SK-MEL-5 (cell line): Measurements from ENCODE around the gene PMS1. TPM values are rescaled to one million over a fixed set of nuclear protein-coding genes. Genes with fewer than 3 reads are reported as not detected.
A peak's percentile ranks its signal among the peaks of the same experiment; 100 is the strongest.
"Not testable (repeated sequence)": the region's sequence is repeated elsewhere in the genome, so short reads cannot be mapped to it uniquely, and the experiment has no call there.

ENCODE experiments used
- DNase-seq: peaks from one replicate; pipeline ENCODE4 v3.0.0-alpha.2; 2016; ENCODE audit warnings: low read depth, low spot score
- in situ Hi-C: cut with HindIII; loops from 2 replicates; pipeline ENCODE4 v1.10.0; 2016; ENCODE audit warnings: low sequenced_read_pairs, high pct_unique_total_duplicates, low pct_unique_long_range_greater_than_20kb
- polyA plus RNA-seq, 2 experiments: library from polyadenylated mRNA; depleted of rRNA; stranded (reverse); fragments of >200 nt; gene quantifications; 2 replicates each; pipeline ENCODE4 v1.2.3, GENCODE V29; 2015
- total RNA-seq: library from RNA; depleted of rRNA; stranded (reverse); fragments of >200 nt; shearing (Covaris generic); gene quantifications from 2 replicates; pipeline ENCODE4 v1.2.3, GENCODE V29; 2014; rRNA removed

PMS1 gene
- 13.6 and 15.9 TPM in 2 replicates for total RNA-seq
- polyA plus RNA-seq (2015; cell fraction: cytosol; rRNA removed), result 7.9 and 11.0 TPM in 2 replicates
- polyA plus RNA-seq (2015; cell fraction: nucleus; rRNA removed), result 32.8 and 36.4 TPM in 2 replicates

DNA sequence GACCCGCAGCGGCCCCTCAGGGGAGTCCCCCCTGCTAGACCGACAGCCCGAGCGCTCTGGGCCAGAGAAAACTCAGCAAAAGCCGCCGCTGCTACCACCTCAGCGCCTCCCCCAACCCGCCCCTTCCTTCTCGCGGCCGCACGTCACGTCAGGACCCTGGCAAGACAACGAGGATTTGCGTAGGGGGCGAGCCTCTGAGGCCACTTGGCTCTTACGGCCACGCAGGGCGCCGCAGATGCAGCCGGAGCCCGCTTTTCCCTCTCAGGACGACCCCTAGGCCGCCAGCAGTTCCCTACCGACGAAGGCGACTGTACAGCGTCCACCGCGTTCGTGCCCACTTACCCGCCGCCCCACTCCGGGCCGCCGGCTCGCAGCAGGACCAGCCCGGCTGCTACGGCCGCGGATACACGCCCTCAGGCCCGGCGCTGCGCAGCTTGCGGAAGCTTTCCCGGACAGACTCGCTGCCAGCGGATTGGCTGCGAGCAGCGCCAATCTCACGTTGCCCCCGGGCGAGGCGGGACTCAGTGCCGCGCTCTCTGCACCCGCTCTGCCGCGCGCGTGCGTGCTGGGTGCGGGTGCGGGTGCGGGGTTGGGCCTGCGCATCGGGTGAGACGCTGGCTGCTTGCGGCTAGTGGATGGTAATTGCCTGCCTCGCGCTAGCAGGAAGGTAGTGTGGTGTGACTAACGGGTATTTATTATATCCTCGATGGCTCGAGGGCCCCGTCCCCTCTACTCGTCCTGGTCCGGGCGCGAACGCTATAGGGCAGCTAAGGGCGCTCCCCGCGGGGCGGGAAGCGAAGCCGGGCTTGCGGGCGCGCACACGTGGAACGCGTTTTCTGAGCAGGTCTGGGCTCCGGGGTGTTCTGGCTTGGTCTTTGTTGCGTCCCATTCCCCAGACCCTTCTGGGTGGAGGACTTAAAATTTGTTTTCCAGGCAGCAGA is at the start of gene PMS1, which contains the start of gene ORMDL1:
PMS1 (plus strand) TSS at position 524 of the 941 bp plus-strand sequence. CDS start 7,360 bp downstream, outside the sequence.
ORMDL1 (minus strand) TSS at position 413 of the 941 bp plus-strand sequence. CDS start 1,744 bp downstream, outside the sequence.
- in situ Hi-C loops, result no loop called here
- DNase-seq, result peak; percentile 93

DNA sequence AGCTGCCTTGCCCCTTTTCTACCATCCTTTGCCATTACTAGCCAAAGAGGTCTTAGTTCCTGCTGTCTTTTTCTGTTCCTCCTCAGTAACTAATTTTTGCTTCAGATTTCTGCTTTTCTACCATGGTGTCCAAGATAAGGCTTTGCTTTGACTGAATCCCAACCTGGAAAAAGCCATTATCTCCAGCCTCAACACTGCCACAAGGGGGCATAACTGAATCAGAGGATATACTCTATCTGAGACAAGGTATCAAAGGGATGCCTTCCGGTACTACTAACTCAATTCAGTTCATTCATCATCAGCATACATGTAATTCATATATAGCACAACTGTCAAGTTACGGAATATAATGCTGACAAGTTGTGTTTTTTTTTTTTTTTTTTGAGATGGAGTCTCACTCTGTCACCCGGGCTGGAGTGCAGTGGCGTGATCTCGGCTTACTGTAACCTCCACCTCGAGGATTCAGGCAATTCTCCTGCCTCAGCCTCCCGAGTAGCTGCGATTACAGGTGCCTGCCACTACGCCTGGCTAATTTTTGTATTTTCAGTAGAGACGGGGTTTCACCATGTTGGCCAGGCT is 33.1 kb upstream of the PMS1 start:
- in situ Hi-C loops, result no loop called here

DNA sequence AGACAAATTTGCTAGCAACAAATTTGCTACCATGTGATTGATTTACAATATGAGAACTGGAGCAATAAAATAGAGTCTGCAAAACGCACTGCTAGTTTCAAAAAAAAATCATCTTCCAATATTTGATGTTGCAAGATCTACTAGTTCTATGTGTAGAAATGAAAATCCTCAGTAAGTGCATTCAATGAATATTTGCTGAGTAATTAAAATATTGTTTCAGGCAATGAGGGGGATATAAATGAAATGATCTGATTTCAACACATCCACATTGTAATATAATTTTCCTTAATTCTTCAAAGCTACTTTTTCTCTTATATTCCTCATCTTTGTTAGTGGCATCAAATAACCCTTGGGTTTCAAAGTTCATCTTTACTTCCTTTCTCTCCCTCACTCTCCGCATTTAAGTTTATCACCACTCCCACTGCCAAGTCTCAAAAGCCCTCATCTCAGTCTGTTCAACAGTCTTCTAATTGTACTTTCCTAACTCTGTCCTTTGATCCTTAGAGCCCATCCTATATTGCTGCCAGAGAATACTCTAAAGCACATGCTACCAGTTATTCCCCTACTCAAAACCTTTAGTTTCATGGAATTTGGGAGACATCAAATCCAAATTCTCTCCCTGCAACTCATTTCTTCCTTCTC is 27.8 kb upstream of the PMS1 start:
- DNase-seq, result no peak
- in situ Hi-C loops, result no loop called here

More for the DNA sequence above, 33.1 kb upstream of the PMS1 start:
- DNase-seq, result peak; percentile 76

DNA sequence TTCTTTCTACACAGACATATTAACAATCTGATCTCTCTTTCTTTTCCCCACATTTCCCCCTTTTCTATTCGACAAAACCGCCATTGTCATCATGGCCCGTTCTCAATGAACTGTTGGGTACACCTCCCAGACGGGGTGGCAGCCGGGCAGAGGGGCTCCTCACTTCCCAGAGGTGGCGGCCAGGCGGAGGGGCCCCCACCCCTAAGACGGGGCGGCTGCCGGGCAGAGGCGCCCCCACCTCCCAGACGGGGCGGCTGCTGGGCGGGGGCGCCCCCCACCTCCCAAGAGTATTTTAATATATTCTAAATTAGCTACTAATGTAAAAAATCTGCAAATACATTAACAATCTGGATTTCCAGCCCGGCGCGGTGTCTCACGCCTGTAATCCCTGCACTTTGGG is 24.1 kb upstream of the PMS1 start:
- DNase-seq, in situ Hi-C loops: not testable (repeated sequence)

DNA sequence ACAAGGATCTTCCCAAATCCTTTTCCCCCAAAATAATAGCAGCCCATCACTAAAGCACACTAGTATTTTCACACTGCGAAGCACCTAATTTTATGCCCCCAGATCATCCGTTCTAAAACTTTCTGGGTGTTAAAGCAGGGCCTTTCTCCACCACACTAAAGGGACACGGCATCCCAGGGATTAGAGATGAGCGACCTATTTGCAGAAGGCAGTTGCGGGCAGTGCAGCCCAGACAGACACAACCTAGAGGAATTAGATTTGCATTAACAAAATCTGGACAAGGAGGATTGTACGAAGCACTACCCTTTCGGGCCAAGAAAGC is 22.1 kb upstream of the PMS1 start:
- in situ Hi-C loops, result no loop called here
- DNase-seq, result no peak

DNA sequence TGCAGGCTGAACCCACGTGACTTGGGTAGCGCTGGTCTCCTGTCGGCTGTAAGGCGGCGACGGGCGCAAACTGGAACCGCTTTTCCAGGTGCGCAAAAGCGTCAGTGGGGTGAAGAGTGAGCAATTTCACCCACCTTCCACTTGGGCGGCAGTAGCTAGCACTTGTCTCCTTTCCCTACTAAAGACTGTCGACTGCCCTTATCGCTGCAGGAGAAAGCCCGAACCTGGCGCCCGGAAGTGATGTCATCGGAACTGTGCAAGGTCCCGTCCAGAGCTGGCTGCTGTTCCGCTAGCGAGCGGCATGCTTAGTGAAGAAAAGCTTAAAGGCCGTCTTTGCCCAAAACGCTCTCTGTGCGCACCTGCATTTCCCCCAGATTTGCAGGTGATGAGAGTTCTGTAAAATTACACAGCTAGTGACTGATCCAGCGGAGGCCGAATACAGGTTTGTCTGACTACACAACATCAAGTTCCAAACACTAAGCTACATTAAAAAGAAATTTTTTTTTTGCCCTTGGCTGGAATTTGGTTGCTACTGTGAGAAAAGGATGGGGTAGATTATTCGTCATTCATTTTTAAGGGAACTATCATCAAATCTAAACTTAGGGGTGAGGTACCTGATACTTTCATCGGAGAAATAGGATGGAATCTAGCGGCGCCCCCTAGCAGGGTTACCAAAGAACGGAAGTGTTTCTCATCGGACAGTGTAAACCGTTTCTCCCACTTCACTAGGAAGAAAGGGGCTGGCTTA is 21.5 kb upstream of the PMS1 start, which contains the start of gene OSGEPL1:
OSGEPL1 (minus strand) TSS at position 242 of the 748 bp plus-strand sequence. CDS start 1,152 bp downstream, outside the sequence.
- in situ Hi-C loops, result no loop called here

DNA sequence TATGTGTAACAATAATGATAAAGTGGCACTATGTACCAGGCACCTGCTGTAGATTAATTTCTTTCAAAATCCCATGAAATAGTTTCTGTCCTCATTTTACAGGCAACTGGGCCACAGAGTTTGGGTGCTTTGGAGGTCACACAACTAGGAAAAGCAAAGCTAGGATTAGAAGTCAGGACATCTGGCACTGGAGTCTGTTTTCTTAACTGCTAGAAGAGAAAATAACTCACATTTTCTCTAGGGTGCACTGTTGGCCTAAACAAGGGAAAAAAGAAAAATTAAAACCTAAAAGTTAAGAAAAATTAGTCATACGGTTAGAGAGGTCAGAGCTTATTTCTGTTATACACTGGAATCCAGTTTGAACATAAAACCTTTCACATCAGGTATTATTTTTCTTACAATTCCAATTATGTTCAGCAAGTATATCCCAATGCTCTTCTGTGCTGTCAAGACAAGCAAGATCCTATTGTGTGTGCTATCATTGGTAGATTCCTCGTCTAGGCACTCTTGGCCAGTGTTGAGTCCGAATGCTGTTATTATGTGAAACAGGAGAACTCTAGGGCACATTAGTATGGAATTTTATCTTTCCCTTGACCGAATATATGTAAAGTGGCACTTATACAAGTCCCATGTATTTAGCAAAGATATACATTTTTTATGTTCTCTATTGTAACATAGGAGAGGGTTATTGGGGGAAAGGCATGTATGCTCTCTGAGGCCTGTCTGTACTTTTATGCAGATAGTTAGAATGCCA is 20.2 kb upstream of the PMS1 start:
- DNase-seq, result no peak
- in situ Hi-C loops, result no loop called here

More for the DNA sequence above, 21.5 kb upstream of the PMS1 start, which contains the start of gene OSGEPL1:
- peak; percentile 90 for DNase-seq

DNA sequence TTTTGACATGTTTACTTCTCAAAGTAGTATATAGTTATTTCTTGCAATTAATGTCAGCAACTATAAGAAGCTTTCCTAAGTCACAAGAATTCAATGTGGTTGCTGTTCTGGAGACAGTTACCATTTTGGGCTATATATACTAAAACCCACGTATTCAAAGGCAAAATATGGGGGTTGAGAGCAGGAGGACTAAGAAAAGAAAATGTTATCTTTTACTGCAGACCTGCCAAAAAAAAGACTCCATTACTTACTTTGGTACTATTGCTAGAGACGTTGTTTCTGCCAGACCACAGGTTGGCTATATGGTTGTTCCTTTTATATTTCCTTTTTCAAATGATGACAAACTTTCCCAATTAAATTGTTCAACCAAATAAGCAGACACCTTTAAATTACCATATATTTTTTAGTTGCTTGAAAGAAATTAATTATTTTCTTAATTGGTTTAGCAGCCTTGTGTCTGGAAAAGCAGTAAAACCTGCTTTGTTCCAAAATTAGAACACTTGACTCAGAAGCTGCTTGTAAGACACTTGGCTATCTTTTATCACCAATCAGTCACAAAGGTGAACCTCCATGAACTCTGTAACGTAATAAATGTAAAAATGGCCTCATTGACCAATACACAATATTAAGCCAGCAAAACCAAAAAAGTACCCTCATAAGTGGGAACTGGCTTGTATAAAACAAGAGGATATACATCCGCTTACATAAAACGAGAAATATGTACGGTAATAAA is 13.5 kb upstream of the PMS1 start:
- DNase-seq, result no peak
- in situ Hi-C loops, result no loop called here

DNA sequence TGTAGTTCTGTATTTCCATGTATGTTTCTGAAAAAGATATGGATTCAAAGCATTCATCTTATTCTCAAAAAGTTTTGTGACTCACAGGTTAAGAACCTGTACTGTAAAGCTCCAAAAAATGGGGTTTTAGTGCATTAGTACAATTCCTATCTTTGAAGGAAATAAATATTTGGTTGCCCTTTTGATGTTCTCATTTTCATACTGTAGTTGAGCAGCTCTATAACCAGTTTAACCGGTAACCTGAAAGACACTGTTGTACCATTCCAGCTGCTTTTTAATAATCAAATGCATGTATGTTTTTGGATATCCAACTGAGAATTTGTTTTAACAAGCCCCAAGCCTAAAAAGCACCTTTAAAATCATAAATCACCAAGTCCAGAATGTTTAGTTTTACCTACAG is 12.0 kb upstream of the PMS1 start:
- in situ Hi-C loops, result no loop called here
- DNase-seq, result no peak

DNA sequence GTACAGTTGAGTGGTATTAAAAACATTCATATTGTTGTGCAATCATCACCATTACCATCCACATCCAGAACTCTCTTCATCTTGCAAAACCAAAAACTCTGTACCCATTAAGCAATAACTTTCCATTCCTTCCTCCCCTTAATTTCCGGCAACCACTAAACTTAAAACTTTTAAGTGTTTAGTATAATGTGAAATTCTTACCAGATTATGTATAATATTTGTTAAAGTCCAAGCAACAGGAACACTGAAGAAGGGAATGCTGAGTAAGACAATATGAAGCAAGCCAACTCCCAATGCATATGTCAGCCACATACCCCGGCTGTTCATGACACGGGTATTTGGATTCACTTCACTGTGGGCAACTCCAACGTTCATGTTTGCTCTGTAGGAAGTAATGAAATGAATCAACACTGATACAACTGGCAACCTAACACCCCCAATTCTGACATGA is 2.0 kb upstream of the PMS1 start:
- in situ Hi-C loops, result no loop called here

DNA sequence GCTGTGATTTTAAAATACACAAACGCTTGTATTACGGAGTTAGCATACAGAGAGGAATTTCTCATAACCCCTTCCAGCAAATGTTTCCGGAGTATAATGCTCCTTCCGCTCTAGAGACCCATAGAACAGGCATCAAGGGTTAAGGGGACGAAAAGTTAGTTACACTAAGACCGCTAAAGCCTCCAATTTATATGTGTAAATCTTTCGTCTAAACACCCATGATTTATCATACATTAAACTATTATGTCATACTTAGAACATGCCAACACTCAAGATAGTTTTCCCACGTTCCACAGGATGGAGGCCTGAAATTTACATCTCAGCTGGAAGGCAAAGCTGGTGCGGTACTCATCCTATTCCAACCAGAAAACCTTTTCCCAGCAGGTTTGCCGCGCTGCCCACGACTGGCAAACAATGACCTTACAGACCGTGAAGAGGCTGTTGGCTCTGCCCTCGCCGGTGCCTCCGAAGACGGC is 761 bp upstream of the PMS1 start:
- no peak for DNase-seq
- in situ Hi-C loops, result no loop called here

More for the DNA sequence above, 2.0 kb upstream of the PMS1 start:
- no peak for DNase-seq

DNA sequence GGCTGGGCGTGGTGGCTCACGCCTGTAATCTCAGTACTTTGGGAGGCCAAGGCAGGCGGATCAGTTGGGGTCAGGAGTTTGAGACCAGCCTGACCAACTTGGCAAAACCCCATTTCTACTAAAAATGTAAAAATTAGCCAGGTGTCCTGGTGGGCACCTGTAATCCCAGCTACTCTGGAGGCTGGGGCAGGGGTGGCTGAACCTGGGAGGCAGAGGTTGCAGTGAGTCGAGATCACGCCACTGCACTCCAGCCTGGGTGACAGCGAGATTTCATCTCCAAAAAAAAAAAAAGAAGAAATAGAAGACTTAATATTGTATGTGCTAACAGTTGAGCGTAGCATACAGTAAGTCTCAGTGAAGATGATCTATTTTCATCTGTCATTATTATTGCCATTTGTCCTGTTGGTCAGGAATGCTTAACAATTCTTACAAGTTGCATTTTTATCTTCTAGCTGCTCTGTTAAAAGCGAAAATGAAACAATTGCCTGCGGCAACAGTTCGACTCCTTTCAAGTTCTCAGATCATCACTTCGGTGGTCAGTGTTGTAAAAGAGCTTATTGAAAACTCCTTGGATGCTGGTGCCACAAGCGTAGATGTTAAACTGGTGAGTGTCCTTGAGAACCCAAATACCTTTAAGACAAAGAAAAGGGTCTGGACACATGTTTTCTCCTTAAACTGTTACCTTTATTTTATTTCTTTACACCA is 7.2 kb downstream of the PMS1 start:
- peak; percentile 89 for DNase-seq

DNA sequence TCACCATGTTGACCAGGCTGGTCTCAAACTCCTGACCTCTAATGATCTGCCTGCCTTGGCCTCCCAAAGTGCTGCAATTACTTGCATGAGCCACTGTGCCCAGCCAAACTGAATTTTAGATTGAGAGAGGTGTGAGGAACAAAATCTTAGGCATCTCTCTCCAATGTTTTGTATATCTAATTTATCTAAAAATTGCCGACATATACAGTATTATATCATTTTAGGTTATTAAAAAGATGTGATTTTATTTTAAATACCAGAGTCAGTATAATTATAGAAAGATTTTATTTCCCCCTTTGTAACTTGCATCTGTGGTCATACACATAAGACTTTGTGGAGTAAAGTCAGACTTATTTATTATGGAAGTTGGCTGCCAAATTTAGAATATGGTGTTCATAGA is 10.1 kb downstream of the PMS1 start:
- no peak for DNase-seq
- in situ Hi-C loops, result no loop called here

More for the DNA sequence above, 7.2 kb downstream of the PMS1 start:
- in situ Hi-C loops, result no loop called here

DNA sequence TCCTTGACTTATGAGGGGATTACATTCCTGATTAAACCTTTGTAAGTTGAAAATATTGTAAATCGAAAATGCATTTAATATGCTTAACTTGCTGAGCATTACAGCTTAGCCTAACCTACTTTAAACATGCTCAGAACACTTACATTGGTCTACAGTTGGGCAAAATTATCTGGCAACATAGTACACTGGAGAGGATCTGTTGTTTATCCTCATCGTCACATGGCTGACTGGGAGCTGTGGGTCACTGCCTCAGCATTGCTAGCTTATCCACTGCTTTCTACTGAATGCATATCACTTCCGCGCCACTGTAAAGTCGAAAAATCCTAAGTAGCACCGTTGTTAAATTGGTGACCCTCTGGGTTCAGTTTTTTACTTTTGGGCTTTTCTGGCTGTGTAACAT is 13.7 kb downstream of the PMS1 start:
- in situ Hi-C loops, result no loop called here
- DNase-seq, result no peak

DNA sequence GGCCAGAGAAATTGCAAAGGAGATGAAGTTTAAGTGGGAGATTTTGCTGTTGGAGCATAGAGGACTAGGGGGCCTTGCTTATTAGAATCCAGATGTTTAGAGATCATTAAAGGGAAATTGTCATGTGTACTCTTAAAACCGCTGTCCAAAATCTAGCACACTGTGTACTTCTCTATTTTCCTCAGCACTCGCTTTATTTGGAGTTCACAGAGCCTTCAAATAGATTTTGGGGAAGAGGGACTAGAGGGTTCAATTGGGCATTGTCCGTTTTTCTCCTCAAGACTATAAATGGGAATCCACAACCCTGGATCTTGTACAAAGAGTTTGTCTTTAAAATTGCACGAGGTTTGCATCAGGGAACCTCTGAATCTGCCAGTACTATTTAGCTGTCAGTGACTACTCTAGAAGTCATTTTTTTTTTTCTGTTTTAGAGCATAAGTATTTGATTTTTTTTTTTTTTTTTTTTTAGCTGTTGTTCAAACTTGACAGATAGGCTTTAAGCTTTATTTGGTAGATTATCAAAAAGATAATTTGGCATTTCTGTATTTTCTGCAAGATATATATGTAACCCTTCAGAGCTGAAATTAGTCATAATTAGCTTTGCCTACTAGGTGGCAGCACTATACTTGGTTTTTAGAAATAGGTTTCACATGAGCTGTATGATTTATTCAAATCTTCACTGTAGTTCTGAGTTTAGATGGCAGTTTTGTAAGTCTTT is 14.2 kb downstream of the PMS1 start:
- peak; percentile 55 for DNase-seq
- in situ Hi-C loops, result no loop called here
